ENCODE results near the gene PROB1.
"Not testable (repeated sequence)": the region's sequence is repeated elsewhere in the genome, so short reads cannot be mapped to it uniquely, and the experiment has no call there.

PROB1 gene

GRCh38 chr5:139392324-139392677 is 2.6 kb downstream of the PROB1 start:
- DNase-seq: no peak

GRCh38 chr5:139391570-139392323 is 3.2 kb downstream of the PROB1 start:
- peak in 1 of 2 experiments; percentile 57 for DNase-seq

- DNase-seq: no peak
Observed at GRCh38 chr5:139390639-139391569, 4.0 kb downstream of the PROB1 start.

DNA sequence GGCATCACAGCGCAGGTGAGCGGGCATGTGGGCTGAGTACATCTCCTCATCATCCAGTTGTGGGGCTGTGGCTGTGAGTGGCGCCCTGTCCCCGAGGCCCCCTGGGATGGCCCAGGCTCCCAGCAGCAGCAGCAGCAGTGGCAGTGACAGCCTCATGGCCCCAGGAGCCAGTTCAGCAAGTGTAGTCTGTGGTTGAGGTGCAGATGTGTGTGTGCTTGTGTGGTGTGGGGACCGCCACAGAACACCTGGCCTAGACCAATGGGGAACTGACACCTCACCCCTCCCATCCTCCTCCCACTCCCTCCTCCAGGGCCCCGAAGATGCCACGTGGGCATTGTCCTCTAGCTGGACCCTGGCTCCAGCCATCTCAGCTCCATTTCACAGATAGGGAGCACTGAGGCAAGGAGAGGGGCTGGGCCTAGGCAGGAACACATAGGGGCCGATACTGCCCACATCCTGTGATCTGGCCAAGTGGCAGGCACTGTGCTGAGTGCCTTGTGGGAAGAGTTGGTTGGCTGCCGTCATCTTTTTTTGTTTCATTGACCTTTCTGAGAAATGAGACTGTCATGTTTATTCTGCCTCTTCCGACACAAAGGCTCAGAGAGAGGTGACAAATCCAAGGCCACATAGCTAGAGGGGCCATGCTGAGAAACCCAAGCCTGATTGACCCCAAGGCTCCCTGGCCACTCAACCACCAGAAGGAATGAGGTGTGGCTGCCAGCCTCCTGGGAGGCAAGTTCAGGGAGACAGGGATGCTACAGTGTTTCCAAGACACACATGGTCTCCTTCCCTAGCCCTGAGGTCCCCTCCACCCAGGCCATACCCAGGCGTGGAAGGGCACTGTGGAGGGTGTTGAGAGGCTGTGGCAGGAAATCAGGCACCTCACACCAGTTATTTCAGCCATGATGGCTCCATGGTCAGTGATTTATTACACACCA is 4.9 kb downstream of the PROB1 start, which contains the start of gene MZB1:
Gene MZB1, minus strand, starts transcription at position 213 of the 938 bp plus-strand sequence. Its CDS starts 57 bp downstream, at position 156.
- DNase-seq: no peak

GRCh38 chr5:139388198-139388821 is 6.6 kb downstream of the PROB1 start:
- peak; percentile 80 to 94 for DNase-seq

DNA sequence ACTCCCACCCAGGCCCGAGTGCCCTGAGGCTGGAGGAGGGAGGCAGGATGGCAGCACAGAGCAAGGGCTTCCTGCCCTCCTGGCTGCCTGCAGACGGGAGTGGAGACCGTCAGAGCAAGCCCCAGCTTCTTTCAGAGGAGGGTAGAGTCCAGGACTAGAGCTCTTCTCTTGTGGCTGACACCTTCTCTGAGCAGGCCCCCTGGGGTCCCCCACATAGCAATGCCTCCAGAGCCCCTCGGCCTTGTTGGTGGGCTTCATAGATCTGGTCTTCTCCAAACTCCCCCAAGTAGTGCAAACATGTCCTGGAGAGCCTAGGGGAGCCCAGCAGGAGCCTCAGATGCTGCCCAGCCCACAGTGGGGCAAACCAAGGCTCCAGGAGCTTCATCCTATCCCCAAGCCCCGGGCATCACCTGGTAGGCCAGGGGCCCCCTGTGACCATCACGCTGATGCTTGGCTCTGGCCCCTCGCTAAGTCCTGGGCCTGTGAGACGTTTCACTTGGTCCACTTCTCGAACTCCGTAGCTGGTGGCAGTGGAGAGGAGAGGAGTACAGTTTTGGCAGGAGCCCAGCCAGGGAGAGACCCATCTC is 7.2 kb downstream of the PROB1 start:
- no peak for DNase-seq

DNA sequence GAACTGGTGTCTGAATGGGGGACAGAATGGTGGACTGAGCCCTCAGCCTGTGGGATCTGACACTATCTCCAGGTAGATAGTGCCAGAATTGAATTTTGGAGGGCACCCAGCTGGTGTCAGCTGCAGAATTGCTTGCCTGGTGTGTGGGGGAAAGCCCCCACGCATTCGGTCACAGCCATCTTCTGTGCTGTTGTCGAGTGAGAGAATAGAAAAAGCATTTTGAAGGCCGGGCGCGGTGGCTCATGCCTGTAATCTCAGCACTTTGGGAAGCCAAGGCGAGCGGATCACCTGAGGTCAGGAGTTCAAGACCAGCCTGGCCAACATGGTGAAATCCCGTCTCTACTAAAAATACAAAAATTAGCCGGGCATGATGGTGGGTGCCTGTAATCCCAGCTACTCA is 7.9 kb downstream of the PROB1 start:
- DNase-seq: not testable (repeated sequence)

DNA sequence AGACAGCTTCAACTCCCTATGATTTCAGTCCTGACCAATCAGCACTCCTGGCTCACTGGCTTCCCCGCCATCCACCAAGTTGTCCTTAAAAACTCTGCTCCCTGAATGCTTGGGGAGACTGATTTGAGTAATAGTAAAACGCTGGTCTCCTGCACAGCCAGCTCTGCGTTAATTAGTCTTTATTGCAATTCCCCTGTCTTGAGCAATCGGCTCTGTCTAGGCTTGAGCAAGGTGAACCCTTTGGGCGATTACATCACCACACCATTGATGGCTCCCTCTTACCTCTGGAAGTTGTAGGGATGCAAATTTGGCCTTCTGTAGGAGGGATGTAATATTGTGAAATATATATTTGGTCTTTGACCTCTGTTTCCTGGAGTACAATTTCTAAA is 8.9 kb downstream of the PROB1 start:
- no peak for DNase-seq

- peak in 1 of 2 experiments; percentile 75 for DNase-seq
Observed at GRCh38 chr5:139385061-139386049, 9.5 kb downstream of the PROB1 start.

GRCh38 chr5:139384591-139385051 is 10.3 kb downstream of the PROB1 start:
- no peak for DNase-seq

DNA sequence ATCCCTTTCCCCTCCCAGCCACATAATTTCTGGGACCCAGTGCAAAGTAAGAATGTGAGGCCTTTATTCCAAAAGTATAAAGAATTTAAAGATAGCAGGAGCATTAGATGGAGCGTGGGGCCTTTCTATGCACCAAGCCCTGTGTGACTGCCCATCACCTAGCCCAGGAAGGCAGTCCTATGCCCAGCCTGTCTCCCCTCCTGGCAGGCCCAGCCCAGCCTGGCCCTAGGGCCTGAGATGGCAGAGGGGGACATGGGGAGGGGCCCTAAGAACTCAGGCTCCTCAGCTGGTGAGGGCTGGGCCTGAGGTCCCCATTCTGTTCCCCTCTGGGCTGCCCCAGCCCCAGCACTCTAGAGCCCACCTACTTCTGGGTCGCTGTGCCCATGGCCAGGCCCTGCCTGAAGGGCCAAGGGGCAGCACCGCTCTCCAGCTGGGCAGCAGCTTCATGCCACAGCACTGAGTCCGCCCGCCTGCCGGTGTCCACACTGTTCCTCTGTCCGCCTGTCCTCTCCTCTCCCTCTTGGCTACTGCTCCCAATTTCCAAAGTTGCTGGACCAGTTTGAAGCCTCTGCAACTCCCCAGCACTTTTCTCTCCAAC is 10.8 kb downstream of the PROB1 start:
- no peak for DNase-seq

DNA sequence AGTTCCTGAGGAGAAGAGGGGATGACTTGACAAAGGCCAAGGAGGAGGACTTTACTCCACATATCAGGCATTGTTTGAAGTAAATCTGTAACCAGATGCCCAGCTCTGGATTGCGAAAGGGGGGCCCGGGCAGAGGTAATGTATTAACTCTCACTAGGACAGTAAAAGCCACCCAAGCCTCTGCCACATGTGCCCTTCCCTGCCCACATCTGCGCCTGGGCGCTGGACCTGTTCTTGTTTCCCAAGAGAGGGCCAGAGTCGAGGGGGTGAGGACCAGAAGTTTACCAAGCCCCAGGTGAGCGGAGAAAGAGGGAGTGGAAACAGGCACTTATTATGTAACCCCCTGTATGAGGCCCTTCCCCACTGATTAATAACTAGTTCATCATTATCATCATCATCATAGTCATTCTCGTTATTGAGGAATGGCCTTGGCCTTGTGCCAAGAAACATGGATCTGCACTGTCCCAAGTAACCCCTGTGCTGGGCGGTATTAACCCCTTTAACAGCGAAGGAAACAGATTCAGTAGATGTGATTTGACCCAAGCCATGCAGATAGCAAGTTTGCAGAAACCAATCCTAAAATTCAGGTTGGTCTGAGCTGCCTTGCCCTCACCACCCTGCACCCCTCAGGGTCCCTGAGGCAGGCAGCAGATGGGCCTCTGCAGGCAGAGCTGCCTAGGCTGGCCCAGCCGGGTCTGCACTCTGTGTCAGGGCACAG is 11.5 kb downstream of the PROB1 start, which contains the start of gene SLC23A1:
Gene SLC23A1, minus strand, starts transcription at position 23 of the 718 bp plus-strand sequence. CDS start 44 bp downstream, outside the sequence.
- DNase-seq: no peak

GRCh38 chr5:139382807-139383206 is 12.1 kb downstream of the PROB1 start:
- DNase-seq: no peak

- DNase-seq: no peak
Observed at GRCh38 chr5:139381837-139382761, 12.8 kb downstream of the PROB1 start.

DNA sequence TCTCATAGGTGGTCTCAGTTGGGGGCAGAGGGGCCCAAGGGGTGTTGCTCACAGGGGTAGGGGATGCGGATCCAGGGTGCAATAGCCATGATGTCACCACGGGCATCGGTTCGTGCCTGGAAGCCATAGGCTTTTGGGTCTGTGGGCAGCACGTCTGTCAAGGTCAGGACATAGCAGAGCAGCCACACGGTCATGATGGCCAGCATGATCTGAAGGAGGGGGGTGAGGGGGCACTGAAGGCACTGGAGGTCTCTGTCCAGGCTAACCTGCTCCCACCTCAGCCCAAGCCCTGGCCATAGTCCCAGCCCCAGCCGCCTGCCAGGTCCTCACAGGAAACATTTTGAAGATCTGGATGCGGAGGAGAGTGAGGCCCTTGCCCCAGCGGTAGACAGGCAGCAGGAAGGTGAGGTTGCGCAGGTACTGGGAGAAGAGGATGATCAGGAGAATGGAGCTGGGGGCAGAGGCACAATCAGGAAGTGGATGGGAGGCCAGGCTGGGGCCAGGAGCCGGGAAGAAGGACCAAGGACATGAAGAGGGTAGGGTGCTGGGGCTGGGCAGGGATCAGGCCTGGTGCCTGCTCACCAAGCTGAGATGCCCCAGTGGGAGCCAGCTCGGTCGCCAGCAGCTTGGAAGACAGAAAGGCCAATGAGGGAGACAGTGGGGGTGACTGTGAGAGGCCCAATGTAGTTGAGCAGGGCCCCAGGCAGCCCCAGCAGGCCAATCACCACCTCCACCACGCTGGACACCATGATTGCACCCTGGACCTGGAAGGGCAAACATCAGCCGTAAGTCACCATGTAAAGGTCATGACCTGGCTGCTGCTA is 15.1 kb downstream of the PROB1 start:
- no peak for DNase-seq

GRCh38 chr5:139378941-139379361 is 16.0 kb downstream of the PROB1 start:
- no peak for DNase-seq

All from NCI-H526 (cell line).